ENCODE measurements around the gene TGM6. TPM values are rescaled to one million over a fixed set of nuclear protein-coding genes. Genes with fewer than 3 reads are reported as not detected.

The TGM6 gene
- total RNA-seq, 1 donor = not detected

DNA sequence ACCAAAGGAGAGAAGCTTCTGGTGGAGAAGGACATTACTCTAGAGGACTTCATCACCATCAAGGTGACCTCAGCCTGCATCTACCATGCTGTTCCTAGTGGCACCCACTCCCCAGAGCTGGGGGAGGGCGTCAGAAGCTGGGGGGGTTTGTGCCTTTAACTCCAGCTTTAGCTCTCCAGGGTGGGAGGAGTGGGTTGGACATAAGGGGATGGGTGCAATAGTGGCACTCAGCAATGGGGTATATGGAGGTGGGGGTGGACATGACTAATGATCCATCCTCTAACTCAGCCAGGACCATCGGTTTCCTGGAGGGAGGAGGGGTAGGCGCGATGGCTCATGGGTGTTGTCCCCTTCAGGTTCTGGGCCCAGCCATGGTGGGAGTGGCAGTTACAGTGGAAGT, 49.8 kb downstream of the TGM6 start:
- no peak overlapping the region for H3K4me3 ChIP-seq (ENCODE audit: low read depth, low read length)
- TF ChIP-seq, protein P1, sequence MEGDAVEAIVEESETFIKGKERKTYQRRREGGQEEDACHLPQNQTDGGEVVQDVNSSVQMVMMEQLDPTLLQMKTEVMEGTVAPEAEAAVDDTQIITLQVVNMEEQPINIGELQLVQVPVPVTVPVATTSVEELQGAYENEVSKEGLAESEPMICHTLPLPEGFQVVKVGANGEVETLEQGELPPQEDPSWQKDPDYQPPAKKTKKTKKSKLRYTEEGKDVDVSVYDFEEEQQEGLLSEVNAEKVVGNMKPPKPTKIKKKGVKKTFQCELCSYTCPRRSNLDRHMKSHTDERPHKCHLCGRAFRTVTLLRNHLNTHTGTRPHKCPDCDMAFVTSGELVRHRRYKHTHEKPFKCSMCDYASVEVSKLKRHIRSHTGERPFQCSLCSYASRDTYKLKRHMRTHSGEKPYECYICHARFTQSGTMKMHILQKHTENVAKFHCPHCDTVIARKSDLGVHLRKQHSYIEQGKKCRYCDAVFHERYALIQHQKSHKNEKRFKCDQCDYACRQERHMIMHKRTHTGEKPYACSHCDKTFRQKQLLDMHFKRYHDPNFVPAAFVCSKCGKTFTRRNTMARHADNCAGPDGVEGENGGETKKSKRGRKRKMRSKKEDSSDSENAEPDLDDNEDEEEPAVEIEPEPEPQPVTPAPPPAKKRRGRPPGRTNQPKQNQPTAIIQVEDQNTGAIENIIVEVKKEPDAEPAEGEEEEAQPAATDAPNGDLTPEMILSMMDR (IDR thresholded peaks at IDR 0.05; ENCODE audit: insufficient read depth, low read depth, low read length) = no peak
- no peak for DNase-seq (ENCODE audit: low read depth)

DNA sequence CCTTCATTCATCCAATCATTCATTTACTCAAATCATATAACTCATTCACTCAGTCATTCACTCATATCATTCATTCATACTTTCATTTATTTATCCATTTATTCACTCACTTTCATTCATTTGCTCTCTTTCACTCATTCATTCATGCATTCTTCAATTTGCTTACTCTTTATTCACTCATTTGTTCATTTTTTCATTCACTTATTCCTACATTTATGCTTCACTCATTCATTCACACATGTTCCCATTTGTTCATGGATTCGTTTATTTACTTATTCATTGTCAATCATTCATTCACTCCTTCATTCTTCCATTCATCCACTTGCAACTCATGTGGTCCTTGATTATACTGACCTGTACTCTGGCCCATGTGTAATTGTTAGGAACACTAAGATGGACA, 50.5 kb downstream of the TGM6 start:
- H3K4me3 ChIP-seq (ENCODE audit: low read depth, low read length) = no peak overlapping the region
- no peak for DNase-seq (ENCODE audit: low read depth)
- TF ChIP-seq, protein P1 (IDR thresholded peaks at IDR 0.05; ENCODE audit: insufficient read depth, low read depth, low read length) = no peak

DNA sequence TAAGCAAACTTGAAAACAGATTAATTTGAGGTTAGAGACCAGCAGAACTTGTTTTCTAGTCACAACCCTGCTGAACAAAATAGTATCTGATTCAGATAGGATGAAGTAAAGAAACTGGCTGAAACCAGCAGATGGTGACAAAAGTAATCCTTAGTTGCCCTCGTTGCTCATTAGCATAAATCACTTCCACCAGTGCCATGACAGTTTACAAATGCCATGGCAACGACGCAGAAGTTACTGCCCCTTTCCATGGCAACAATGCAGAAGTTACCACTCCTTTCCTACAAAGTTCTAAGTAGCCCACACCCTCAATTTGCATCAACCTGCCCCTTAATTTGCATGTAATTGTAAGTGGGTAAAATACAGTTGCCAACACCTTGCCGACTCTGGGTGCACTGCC, 66.1 kb downstream of the TGM6 start:
- DNase-seq (ENCODE audit: low read depth) = no peak
- TF ChIP-seq, protein P1 (IDR thresholded peaks at IDR 0.05; ENCODE audit: insufficient read depth, low read depth, low read length) = no peak
- H3K4me3 ChIP-seq (ENCODE audit: low read depth, low read length) = no peak overlapping the region

DNA sequence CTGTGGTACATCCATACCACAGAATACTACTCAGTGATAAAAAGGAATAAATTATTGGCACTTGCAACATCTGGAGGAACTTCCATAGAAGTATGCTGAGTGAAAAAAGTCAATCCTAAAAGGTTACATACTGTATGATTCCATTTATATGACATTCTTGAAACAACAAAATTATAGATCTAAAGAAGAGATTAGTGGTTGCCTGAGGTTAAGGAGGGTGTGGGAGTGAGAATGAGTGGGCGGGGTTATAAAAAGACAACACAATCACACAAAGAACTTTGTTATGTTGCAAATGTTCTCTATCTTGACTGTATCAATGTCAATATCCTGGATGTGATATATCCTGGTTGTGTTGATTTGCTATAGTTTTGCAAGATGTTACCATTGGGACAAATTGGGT, 68.7 kb downstream of the TGM6 start:
- H3K4me3 ChIP-seq (ENCODE audit: low read depth, low read length) = no peak overlapping the region
- TF ChIP-seq, protein P1 (IDR thresholded peaks at IDR 0.05; ENCODE audit: insufficient read depth, low read depth, low read length) = no peak
- no peak for DNase-seq (ENCODE audit: low read depth)

DNA sequence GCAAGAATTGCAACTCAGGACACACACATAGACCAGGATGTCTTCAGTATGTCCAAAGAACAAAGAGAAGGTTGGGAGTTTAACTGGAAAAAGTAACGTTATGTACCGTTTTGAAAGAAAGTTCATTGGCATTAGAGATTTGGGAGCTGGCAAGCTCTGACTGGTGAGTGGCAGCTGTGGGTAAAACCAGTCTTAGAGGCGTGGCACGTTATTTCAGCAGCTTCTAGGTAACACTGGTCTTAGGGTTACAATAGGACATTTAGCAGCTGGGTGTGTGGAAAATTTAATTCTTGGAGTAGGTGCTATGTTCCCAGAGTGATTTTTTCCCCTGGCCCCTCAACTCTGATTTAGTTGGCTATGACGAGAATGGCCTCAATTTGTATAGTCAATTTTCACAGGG, 70.7 kb downstream of the TGM6 start:
- TF ChIP-seq, protein P1 (IDR thresholded peaks at IDR 0.05; ENCODE audit: insufficient read depth, low read depth, low read length) = no peak
- DNase-seq (ENCODE audit: low read depth) = no peak
- no peak overlapping the region for H3K4me3 ChIP-seq (ENCODE audit: low read depth, low read length)

DNA sequence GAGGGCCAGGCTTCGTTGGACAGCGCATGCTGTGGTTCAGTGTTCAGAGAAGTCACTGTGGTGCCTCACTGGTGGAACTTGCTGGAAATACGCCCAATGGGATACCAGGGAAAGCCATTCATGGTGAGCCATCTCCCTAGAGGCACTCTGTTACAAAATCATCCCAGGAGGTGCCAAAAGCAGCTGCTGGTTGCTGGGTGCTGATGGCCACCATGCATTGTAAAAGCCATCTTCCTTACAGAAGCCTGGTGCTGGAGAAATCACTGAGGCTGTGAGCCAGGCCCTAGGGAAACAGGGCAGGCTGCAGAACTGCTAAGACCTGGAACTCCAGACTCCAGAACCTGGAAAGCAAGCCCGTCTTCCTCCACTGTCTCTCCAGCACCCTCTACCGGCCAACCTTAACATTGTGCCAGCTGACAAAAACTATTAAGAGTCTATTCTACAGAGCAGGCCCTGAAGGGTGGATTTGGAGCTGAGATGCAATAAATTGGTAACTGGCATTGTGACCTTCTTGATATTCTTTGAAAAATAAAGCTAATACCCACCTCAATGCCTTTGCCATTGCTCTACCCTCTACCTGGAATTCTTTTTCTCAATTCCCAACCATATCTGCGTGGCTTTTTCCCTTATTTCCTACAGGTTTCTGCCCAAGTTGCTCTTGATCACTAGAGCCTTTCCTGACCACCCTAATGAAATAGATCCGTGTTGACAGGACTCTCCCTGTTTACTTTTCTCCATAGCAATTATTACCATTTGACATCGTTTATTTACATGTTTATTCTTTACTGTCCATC, 71.4 kb downstream of the TGM6 start:
- H3K4me3 ChIP-seq (ENCODE audit: low read depth, low read length) = no peak overlapping the region
- TF ChIP-seq, protein P1 (IDR thresholded peaks at IDR 0.05; ENCODE audit: insufficient read depth, low read depth, low read length) = peak; percentile 97
- peak; percentile 78 for DNase-seq (ENCODE audit: low read depth)

DNA sequence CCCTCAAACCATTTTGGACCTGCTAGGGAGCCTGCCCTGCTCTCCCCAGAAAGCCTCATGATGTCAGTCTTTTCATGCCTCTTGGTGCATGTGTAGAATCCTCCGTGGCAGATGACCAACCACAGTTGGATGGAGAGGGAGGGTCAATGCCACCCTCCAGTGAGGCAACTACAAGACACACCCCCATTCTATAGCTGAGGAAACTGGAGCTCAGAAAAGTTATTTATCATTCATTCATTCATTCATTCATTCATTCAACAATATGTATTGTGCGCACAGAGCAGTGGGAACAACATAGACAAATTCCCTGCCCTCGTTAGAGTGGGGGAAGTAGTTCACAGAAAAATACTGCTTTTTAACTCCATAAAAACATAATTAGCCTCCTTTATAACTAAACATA, 73.1 kb downstream of the TGM6 start:
- no peak overlapping the region for H3K4me3 ChIP-seq (ENCODE audit: low read depth, low read length)
- DNase-seq (ENCODE audit: low read depth) = no peak
- TF ChIP-seq, protein P1 (IDR thresholded peaks at IDR 0.05; ENCODE audit: insufficient read depth, low read depth, low read length) = no peak
